HAP-1 (cell line): ENCODE measurements around the gene PTPN12.
A peak's percentile ranks its signal among the peaks of the same experiment; 100 is the strongest.
"Not testable (repeated sequence)": the region's sequence is repeated elsewhere in the genome, so short reads cannot be mapped to it uniquely, and the experiment has no call there.

Source experiments
- DNase-seq, 2 experiments: peaks; one replicate each; pipeline ENCODE4 v3.0.0-alpha.2; 2016 to 2020; ENCODE audit warnings: low spot score in 2 of 2
- H3K27me3 ChIP-seq: fragments of 250-450 bp; sonication (Bioruptor Pico); 2 replicates; pipeline ENCODE4 v1.5.1; 2020; ENCODE audit warnings: low read depth, mild to moderate bottlenecking, moderate library complexity
- H3K36me3 ChIP-seq: fragments of 250-450 bp; sonication (Bioruptor Pico); replicated peaks from 2 replicates; pipeline ENCODE4 v1.5.1; 2020; ENCODE audit warnings: mild to moderate bottlenecking
- H3K4me1 ChIP-seq: fragments of 250-450 bp; sonication (Bioruptor Pico); 2 replicates; pipeline ENCODE4 v1.5.1; 2020; ENCODE audit warnings: mild to moderate bottlenecking
- H3K4me3 ChIP-seq: fragments of 250-450 bp; sonication (Bioruptor Pico); 2 replicates; pipeline ENCODE4 v1.5.1; 2020; ENCODE audit warnings: mild to moderate bottlenecking, moderate library complexity
- H3K9me3 ChIP-seq: fragments of 250-450 bp; sonication (Bioruptor Pico); 2 replicates; pipeline ENCODE4 v1.5.1; 2020; ENCODE audit warnings: mild to moderate bottlenecking, moderate library complexity
- in situ Hi-C: fragments of 300-500 bp; cut with MboI; formaldehyde crosslinking; loops from 3 replicates; pipeline ENCODE4 v1.14.3; 2020; ENCODE audit warnings: low sequenced_read_pairs, inconsistent platforms, mixed read lengths

The PTPN12 gene

DNA sequence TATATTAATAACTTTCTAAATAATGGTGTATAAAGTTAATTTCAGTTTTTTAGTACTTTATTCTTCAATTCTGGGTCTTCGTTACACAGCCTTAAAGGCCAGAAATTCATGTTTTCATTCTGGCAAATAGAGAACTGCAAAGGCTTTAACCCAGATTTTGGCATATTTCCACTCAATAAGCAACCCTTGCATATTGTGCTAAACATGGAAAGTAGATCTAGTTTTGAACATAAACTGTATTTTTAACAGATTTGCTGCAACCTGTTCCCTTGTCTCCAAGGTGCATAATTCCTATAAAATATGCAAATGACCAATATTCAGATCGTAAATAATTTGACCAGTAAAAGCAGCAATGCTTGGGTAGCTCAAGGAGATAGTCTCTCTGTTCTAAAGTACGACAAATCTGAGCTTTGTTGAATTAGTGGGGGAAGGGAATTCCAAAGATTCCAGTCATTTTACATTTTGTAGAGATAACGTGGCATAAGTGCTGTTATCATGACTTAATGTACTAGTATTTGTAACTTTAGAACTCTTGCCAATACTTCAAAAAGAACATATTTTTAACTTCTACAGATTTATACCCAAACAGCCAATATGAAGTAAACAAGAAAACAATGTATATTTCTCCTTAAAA lies 112.7 kb downstream of the PTPN12 start:
- H3K4me1 ChIP-seq: no peaks in the 10 kb centered on the region
- H3K27me3 ChIP-seq: no peaks in the 10 kb centered on the region
- no peaks in the 10 kb centered on the region for H3K9me3 ChIP-seq
- no peaks in the 10 kb centered on the region for H3K36me3 ChIP-seq
- no peak for DNase-seq
- in situ Hi-C loops: loop anchor here (25.0 kb wide), 1 partner anchor 262 kb away; no protein-coding TSS in a partner anchor
- no peak overlapping the region for H3K4me3 ChIP-seq

DNA sequence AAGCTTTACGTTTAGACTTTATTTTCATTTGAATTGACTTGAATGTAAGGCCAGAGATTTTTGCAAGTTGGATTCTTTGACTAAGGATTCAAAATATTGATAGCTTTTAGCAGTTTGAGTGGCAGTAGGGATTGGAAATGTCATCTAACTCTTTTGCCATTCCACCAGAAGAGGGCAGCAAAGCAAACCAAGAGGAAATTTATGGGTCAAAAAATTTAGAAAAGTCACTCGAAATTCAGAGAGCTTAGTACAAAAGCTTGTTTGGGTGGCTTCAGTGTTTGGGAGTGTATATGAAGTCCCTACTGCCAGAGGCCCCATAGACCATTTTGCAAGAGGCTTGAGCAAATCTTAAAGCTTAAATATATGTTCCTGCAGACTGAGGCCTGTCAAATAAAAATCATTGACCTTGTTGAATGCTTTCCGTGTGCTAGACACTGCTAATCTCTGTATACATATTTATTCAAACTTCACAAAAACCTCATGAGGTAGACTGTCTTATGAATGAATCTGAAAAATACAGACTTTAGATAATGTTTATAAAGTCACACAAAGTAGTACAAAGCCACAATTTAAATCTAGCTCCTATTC lies 114.6 kb downstream of the PTPN12 start:
- Histone ChIP-seq H3K4me3 (no peak overlapping the region), H3K4me1 (no peaks in the 10 kb centered on the region), H3K9me3 (no peaks in the 10 kb centered on the region), H3K36me3 (no peaks in the 10 kb centered on the region), H3K27me3 (no peaks in the 10 kb centered on the region)
- in situ Hi-C loops: loop anchor here (25.0 kb wide), 1 partner anchor 261 kb away; no protein-coding TSS in a partner anchor
- peak; percentile 48 to 59 for DNase-seq

DNA sequence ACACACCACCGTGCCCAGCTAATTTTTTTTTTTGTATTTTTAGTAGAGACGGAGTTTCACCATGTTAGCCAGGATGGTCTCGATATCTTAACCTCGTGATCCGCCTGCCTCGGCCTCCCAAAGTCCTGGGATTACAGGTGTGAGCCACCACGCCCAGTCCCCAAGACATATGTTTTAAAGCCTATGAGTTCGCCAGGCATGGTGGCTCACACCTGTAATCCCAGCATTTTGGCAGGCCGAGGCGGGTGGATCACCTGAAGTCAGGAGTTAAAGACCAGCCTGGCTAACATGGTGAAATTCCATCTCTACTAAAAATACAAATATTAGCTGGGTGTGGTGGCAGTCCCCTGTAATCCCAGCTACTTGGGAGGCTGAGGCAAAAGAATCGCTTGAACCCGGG lies 115.7 kb downstream of the PTPN12 start:
- H3K36me3 ChIP-seq, H3K9me3 ChIP-seq, H3K27me3 ChIP-seq, H3K4me1 ChIP-seq, H3K4me3 ChIP-seq, DNase-seq: not testable (repeated sequence)
- in situ Hi-C loops: loop anchor here (25.0 kb wide), 1 partner anchor 259 kb away; no protein-coding TSS in a partner anchor

DNA sequence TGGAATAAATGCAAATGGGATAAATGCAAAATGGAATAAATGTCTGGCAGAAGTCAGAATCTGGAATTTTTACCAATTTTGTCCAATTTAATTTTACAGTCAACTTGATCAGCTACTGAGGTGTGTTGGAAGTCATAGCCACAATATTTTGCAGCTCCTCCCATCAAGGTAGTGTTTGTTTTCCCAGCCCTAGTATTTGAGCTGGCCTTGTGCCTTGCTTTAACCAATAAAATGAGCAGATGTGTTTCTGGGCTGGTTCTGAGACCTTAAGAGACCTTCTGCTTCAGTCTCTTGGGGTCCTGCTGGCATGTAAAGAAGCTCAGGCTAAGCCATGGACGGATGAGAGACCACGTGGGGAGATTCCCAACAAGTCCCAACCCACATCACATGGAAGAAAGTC lies 116.5 kb downstream of the PTPN12 start:
- DNase-seq: no peak
- in situ Hi-C loops: loop anchor here (25.0 kb wide), 1 partner anchor 259 kb away; no protein-coding TSS in a partner anchor
- H3K27me3 ChIP-seq: no peaks in the 10 kb centered on the region

DNA sequence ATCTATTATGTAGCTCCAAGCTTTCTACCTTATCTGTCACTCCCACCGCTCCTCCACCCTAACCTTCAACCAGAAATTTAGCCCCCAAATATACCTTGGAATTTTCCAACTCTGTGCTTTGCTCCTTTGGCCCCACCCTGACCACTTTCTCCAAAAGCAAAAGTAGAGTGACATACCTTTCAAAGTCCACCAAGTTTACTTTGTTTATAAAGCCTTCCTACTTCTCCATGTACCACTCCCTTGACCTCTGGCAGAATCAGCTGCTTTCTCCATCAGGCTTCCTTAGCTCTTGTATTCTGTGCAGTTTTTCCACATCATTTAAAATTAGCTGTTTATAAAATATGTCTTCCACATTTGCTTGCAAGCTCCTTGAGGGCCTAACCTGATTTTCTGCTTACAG lies 118.3 kb downstream of the PTPN12 start:
- Histone ChIP-seq H3K4me3 (no peak overlapping the region), H3K4me1 (no peaks in the 10 kb centered on the region), H3K27me3 (no peaks in the 10 kb centered on the region), H3K9me3 (no peaks in the 10 kb centered on the region), H3K36me3 (no peaks in the 10 kb centered on the region)
- in situ Hi-C loops: loop anchor here (25.0 kb wide), 1 partner anchor 257 kb away; no protein-coding TSS in a partner anchor
- no peak for DNase-seq

More for the DNA sequence above, 116.5 kb downstream of the PTPN12 start:
- H3K4me1 ChIP-seq: no peaks in the 10 kb centered on the region
- H3K36me3 ChIP-seq: no peaks in the 10 kb centered on the region
- H3K4me3 ChIP-seq: no peak overlapping the region
- no peaks in the 10 kb centered on the region for H3K9me3 ChIP-seq

DNA sequence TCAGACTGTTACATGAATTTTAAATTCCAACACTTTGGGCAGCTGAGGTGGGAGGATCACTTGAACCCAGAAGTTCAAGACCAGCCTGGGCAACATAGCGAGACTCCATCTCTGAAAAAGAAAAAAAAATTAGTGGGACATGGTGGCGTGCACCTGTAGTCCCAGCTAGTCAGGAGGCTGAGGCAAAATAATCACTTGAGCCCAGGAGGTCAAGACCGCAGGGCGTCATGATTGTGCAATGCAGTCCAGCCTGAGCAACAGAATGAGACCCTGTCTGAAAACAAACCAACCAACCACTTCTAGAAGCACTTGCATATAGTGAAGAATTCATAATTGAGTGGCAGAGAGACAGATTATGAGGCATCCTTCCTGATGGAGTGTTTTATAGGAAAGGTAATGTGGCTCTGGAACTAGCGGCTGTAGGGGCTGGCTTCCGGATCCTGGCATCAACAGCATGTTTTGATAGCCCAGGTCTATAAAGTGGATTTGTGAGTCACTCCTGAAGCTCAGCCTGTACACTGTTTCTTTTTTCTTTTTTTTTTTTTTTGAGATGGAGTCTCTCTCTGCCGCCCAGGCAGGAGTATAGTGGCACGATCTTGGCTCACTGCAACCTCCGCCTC lies 118.9 kb downstream of the PTPN12 start:
- Histone ChIP-seq H3K4me1 (no peaks in the 10 kb centered on the region), H3K36me3 (no peaks in the 10 kb centered on the region)
- in situ Hi-C loops: loop anchor here (25.0 kb wide), 1 partner anchor 256 kb away; no protein-coding TSS in a partner anchor

DNA sequence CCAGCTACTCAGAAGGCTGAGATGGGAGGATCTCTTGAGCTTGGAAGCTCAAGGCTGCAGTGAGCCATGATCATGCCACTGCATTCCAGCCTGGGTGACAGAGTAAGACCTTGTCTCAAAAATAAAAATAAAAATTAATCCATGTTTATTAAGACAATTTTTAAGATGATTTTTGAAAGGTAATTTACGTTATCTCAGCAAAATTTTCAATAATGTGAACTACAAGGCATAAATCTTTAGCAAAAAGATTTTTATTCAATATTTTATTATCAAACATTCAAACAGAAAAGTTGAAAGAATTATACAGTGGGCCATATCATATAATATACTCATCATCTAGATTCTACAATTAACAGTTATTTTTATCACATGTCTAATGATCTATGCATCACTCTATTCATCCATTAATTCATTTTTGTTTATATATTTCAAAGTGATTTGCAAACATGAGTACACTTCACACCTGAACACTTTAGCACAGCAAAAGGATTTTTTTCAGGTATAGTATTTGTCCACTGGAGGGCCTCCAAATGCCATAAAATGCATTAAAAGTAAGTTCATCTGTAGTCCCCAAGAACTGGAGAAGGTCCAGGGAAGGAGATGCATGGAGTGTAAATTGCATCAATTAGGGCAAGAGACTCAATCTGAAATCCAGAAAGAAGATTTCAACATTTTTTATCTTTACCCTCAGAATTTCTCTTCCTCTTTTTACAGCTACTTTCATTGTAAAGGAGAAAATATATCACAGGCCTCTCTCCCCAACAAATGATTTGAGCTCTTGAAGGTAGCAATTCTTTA lies 120.5 kb downstream of the PTPN12 start:
- Histone ChIP-seq H3K36me3 (no peaks in the 10 kb centered on the region), H3K4me3 (no peak overlapping the region), H3K4me1 (no peaks in the 10 kb centered on the region), H3K27me3 (no peaks in the 10 kb centered on the region), H3K9me3 (no peaks in the 10 kb centered on the region)
- peak; percentile 33 to 40 for DNase-seq
- in situ Hi-C loops: loop anchor here (25.0 kb wide), 1 partner anchor 255 kb away; no protein-coding TSS in a partner anchor

More for the DNA sequence above, 118.9 kb downstream of the PTPN12 start:
- H3K9me3 ChIP-seq: no peaks in the 10 kb centered on the region
- H3K4me3 ChIP-seq: no peak overlapping the region
- no peak for DNase-seq
- H3K27me3 ChIP-seq: no peaks in the 10 kb centered on the region

DNA sequence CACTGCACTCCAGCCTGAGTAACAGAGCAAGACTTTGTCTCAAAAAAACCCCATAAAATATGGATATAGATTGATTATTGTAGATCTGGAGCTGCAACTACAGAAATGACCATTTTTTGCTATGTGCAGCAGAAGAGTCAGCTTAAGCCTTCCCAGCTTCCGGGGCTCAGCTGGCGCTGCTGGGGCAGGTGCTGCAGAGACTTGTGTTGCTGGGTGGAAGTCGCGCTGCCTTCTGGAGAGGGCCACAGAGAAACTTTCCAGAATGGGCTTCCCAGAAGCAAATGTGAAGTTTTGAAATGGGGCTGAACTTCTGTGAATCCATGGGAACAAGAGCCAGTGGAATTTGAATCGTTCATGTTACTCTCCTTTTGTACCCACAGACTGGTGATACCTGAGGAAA lies 121.8 kb downstream of the PTPN12 start:
- in situ Hi-C loops: loop anchor here (25.0 kb wide), 1 partner anchor 253 kb away; no protein-coding TSS in a partner anchor
- Histone ChIP-seq H3K4me3 (no peak overlapping the region), H3K9me3 (no peaks in the 10 kb centered on the region), H3K36me3 (no peaks in the 10 kb centered on the region), H3K27me3 (no peaks in the 10 kb centered on the region), H3K4me1 (no peaks in the 10 kb centered on the region)
- no peak for DNase-seq

DNA sequence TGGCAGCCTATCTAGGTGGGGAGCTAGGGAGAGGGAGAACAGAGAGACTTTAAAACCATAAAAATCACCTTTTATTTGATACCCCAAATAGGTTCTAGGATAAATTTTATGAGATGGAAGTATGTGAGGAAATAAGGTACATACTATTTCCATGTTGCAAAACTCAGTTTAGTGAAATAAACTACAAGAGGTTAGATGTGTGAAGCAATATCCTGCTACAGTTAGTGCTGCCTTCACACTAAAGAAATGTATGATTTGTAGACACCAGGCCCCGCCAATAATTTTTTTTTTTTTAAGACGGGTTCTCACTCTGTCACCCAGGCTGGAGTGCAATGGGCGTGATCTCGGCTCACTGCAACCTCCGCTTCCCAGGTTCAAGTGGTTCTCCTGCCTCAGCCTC lies 124.7 kb downstream of the PTPN12 start:
- no peak for DNase-seq
- Histone ChIP-seq H3K36me3 (no peaks in the 10 kb centered on the region), H3K4me1 (no peaks in the 10 kb centered on the region), H3K9me3 (no peaks in the 10 kb centered on the region), H3K27me3 (no peaks in the 10 kb centered on the region), H3K4me3 (no peak overlapping the region)
- in situ Hi-C loops: loop anchor here (5.0 to 25.0 kb wide), 2 partner anchors 90 to 250 kb away; no protein-coding TSS in a partner anchor

DNA sequence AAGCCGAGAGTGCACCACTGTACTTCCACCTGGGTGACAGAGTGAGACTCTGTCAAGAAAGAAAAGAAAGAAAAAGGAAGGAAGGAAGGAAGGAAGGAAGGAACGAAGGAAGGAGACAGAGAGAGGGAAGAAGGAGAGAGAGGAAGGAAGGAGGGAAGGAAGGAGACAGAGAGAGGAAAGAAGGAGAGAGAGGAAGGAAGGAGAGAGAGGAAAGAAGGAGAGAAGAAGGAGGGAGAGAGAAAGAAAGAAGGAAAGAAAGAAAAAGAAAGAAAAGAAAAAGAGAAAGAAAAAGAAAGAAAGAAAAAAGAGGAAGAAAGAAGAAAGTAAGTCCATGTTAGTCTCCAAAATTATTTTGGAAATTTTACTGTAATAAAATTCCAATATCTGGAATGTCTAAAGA lies 125.8 kb downstream of the PTPN12 start:
- DNase-seq: no peak
- in situ Hi-C loops: loop anchor here (5.0 to 25.0 kb wide), 2 partner anchors 89 to 249 kb away; no protein-coding TSS in a partner anchor
- Histone ChIP-seq H3K27me3 (no peaks in the 10 kb centered on the region), H3K9me3 (no peaks in the 10 kb centered on the region), H3K36me3 (no peaks in the 10 kb centered on the region), H3K4me1 (no peaks in the 10 kb centered on the region), H3K4me3 (no peak overlapping the region)

DNA sequence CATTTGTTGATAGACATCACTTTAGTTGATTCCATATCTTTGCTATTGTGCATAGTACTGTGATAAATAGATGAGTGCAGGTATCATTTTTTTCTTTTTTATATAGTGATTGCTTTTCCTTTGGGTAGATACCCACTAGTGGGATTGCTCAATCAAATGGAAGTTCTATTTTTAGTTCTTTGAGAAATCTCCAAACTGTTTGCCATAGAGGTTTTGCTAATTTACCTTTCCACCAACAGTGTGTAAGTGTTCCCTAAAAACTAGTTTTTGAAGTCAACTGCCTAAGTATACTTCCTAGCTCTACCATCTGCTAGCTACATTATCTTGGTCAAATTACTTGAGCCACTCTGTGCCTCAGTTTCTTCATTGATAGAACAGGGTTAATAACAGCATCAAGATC lies 127.6 kb downstream of the PTPN12 start:
- DNase-seq: no peak
- Histone ChIP-seq H3K4me1 (no peaks in the 10 kb centered on the region), H3K4me3 (no peak overlapping the region), H3K27me3 (no peaks in the 10 kb centered on the region), H3K9me3 (no peaks in the 10 kb centered on the region), H3K36me3 (no peaks in the 10 kb centered on the region)
- in situ Hi-C loops: loop anchor here (5.0 to 25.0 kb wide), 2 partner anchors 88 to 248 kb away; no protein-coding TSS in a partner anchor

DNA sequence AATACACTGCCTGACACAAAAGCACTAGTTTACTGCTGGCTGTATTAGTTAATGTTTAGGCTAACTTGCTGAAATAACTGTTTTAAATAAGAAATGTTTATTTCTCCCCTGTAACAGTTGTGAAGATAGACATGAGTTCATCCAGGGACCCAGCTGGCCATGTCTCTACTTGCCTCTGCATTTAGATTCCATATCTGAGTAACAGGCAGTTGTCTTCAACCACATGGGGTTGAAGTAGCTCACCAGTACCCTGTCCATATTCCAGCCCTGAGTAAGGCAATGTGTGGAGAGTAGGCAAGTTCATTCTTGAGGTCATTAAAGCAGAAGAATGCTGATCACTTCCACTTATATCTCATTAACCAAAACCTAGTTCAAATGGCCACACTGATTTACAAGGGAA lies 128.1 kb downstream of the PTPN12 start:
- in situ Hi-C loops: loop anchor here (25.0 kb wide), 1 partner anchor 247 kb away; no protein-coding TSS in a partner anchor

DNA sequence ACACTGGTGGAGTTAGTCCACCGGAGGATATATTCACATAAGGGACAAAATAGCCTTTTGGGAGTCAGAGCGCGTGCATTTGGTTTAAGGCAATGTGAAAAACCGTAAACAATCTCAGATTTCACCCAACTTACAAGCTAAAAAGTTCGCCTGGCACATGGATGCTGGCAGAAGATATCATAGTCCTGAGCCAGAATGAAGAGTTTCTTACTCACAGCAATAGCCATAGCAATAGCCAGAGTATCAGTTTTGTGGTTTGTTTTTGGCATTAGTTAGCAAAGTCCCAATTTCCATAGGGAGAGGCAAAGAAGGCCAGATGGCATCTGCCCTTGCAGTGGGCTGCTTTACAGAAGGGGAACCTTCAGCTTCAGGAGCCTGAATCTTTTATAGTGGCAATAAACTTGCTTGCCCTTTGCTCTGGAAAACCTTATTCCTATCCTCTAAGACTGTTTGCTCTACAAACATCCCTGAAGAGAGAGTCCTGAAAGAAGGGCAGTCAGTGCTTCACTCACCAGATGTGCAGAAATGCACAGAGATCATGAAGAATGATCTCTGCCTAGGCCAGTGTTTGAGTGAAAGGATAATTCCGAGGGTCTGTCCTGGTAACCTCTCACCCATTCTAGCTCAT lies 130.5 kb downstream of the PTPN12 start:
- H3K36me3 ChIP-seq: no peaks in the 10 kb centered on the region
- DNase-seq: no peak
- 0 out of 2 replicates have a peak, but pooled peaks cover 2% of the 10 kb centered on the region for H3K4me1 ChIP-seq
- in situ Hi-C loops: loop anchor here (25.0 kb wide), 1 partner anchor 245 kb away; no protein-coding TSS in a partner anchor
- H3K9me3 ChIP-seq: no peaks in the 10 kb centered on the region
- no peak overlapping the region for H3K4me3 ChIP-seq
- no peaks in the 10 kb centered on the region for H3K27me3 ChIP-seq

More for the DNA sequence above, 128.1 kb downstream of the PTPN12 start:
- Histone ChIP-seq H3K4me1 (no peaks in the 10 kb centered on the region), H3K9me3 (no peaks in the 10 kb centered on the region), H3K4me3 (no peak overlapping the region), H3K36me3 (no peaks in the 10 kb centered on the region), H3K27me3 (no peaks in the 10 kb centered on the region)
- DNase-seq: no peak
